ENCODE data around the gene RIOK1.
"Not testable (repeated sequence)": the region's sequence is repeated elsewhere in the genome, so short reads cannot be mapped to it uniquely, and the experiment has no call there.

- TF ChIP-seq CTCF (IDR thresholded peaks at IDR 0.05); ZFX (IDR thresholded peaks at IDR 0.05; ENCODE audit: borderline replicate concordance): not testable (repeated sequence)
These were observed 66.7 kb downstream of the RIOK1 start for GRCh38 chr6:7456302-7456701.
